Endodermal cell (in vitro differentiated cells): ENCODE results near the gene RBKS. TPM values are rescaled to one million over a fixed set of nuclear protein-coding genes. Genes with fewer than 3 reads are reported as not detected.

Experiments used
- DNase-seq: peaks from one replicate; pipeline ENCODE4 v3.0.0-alpha.2; 2017
- H3K27ac ChIP-seq: 2 replicates; pipeline ENCODE4 v1.5.1; 2013; ENCODE audit warnings: mild to moderate bottlenecking, low read depth, low read length, moderate library complexity
- H3K27me3 ChIP-seq: 2 replicates; pipeline ENCODE4 v1.6.1; 2013; ENCODE audit warnings: mild to moderate bottlenecking, low read length, moderate library complexity; ENCODE audit not compliant: insufficient read depth, control insufficient read depth, poor library complexity, severe bottlenecking
- H3K36me3 ChIP-seq: 2 replicates; pipeline ENCODE4 v1.7.0; 2013; ENCODE audit warnings: mild to moderate bottlenecking, low read length, moderate library complexity; ENCODE audit not compliant: control insufficient read depth, insufficient read depth
- H3K4me1 ChIP-seq: one replicate; pipeline ENCODE4 v1.7.0; 2013; ENCODE audit warnings: low read length; ENCODE audit not compliant: control insufficient read depth, insufficient read depth
- H3K4me3 ChIP-seq: 2 replicates; pipeline ENCODE4 v1.5.1; 2013; ENCODE audit warnings: mild to moderate bottlenecking, low read length, moderate library complexity
- H3K9ac ChIP-seq: 2 replicates; pipeline ENCODE4 v1.6.1; 2013; ENCODE audit warnings: mild to moderate bottlenecking, low read length, moderate library complexity; ENCODE audit not compliant: poor library complexity, severe bottlenecking; ENCODE audit errors: extremely low read depth
- H3K9me3 ChIP-seq: 2 replicates; pipeline ENCODE4 v1.6.1; 2013; ENCODE audit warnings: mild to moderate bottlenecking, low read length, moderate library complexity; ENCODE audit not compliant: control insufficient read depth
- H3K27ac Mint-ChIP-seq: 2 replicates; pipeline ENCODE4 v1.8.0; 2020; ENCODE audit warnings: mixed read lengths
- H3K27me3 Mint-ChIP-seq: 2 replicates; pipeline ENCODE4 v1.8.0; 2021; ENCODE audit warnings: mild to moderate bottlenecking, mixed read lengths; ENCODE audit not compliant: insufficient read depth
- H3K36me3 Mint-ChIP-seq: 2 replicates; pipeline ENCODE4 v1.8.0; 2020; ENCODE audit warnings: low read depth, mixed read lengths
- H3K4me1 Mint-ChIP-seq: 2 replicates; pipeline ENCODE4 v1.8.0; 2020; ENCODE audit warnings: mixed read lengths
- H3K4me3 Mint-ChIP-seq: 2 replicates; pipeline ENCODE4 v1.8.0; 2020; ENCODE audit warnings: mild to moderate bottlenecking, moderate library complexity, mixed read lengths
- H3K9me3 Mint-ChIP-seq: 2 replicates; pipeline ENCODE4 v1.8.0; 2020; ENCODE audit warnings: mild to moderate bottlenecking, mixed read lengths
- WGBS, 2 experiments: methylation state at CpG; one replicate each; pipeline versions ENCODE4 v1.1.5 to v1.1.7; 2013; ENCODE audit warnings: missing lambda C conversion rate in 2 of 2, mixed read lengths in 1 of 2; ENCODE audit not compliant: insufficient coverage in 1 of 2, insufficient read length in 1 of 2; 5-methylcytosine and 5-hydroxymethylcytosine counted together
- total RNA-seq, 2 donors: library from RNA; stranded (reverse); fragmentation: NEBNext Ultra II Directional in 1 of 2; extraction: Animal tissue kit (Norgen Biotek cat#: 25700) in 1 of 2; gene quantifications; 2 replicates in 1 of 2; 3 replicates in 1 of 2; pipeline ENCODE4 v1.2.1, GENCODE V29; 2021
- TF ChIP-seq, protein P1 (sequence below): fragments of 200-600 bp; sonication (generic); conservative IDR thresholded peaks from 2 replicates; pipeline ENCODE4 v1.5.0; 2021; ENCODE audit warnings: antibody characterized with exemption, mild to moderate bottlenecking

Gene RBKS
- total RNA-seq, 2 donors from 2014 or later, result 4.4 to 4.9 TPM

GRCh38 chr2:27734305-27734704, 155.9 kb downstream of the RBKS start:
- Histone ChIP-seq H3K9ac (no peak overlapping the region), H3K36me3 (no peaks in the 10 kb centered on the region), H3K27me3 (no peaks in the 10 kb centered on the region), H3K4me1 (no peaks in the 10 kb centered on the region), H3K4me3 (no peak overlapping the region), H3K27ac (no peak overlapping the region), H3K9me3 (no peaks in the 10 kb centered on the region)
- Mint-ChIP-seq H3K36me3 (no peaks in the 10 kb centered on the region), H3K27me3 (peaks cover 3% of the 10 kb centered on the region), H3K9me3 (peaks cover 3% of the 10 kb centered on the region), H3K4me1 (peaks cover 11% of the 10 kb centered on the region), H3K4me3 (peak overlapping the region; percentile 58), H3K27ac (no peak overlapping the region)
- TF ChIP-seq, protein P1, sequence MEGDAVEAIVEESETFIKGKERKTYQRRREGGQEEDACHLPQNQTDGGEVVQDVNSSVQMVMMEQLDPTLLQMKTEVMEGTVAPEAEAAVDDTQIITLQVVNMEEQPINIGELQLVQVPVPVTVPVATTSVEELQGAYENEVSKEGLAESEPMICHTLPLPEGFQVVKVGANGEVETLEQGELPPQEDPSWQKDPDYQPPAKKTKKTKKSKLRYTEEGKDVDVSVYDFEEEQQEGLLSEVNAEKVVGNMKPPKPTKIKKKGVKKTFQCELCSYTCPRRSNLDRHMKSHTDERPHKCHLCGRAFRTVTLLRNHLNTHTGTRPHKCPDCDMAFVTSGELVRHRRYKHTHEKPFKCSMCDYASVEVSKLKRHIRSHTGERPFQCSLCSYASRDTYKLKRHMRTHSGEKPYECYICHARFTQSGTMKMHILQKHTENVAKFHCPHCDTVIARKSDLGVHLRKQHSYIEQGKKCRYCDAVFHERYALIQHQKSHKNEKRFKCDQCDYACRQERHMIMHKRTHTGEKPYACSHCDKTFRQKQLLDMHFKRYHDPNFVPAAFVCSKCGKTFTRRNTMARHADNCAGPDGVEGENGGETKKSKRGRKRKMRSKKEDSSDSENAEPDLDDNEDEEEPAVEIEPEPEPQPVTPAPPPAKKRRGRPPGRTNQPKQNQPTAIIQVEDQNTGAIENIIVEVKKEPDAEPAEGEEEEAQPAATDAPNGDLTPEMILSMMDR, result no peak
- WGBS, 2 experiments, result 100% methylated on average over 1 of the region's 1 CpG; no CpG with 5 or more reads in 1 of the 2 experiments
- DNase-seq, result no peak

Other genes with a start within 250 kb of the RBKS start
- gene SUPT7L, start 226.8 kb downstream of the RBKS start, total RNA-seq, result 10 to 100 TPM; 43.3 to 43.9 TPM
- gene SLC4A1AP, start 226.5 kb downstream of the RBKS start, total RNA-seq, result 10 to 100 TPM; 24.7 to 24.9 TPM
- gene MRPL33, start 118.7 kb downstream of the RBKS start, total RNA-seq, result 10 to 100 TPM; 69.5 to 80.6 TPM
- 10 to 100 TPM; 36.4 to 40.9 TPM for gene BABAM2, start 342 bp upstream of the RBKS start, total RNA-seq